Measurements from ENCODE around the gene RFPL3. TPM values are rescaled to one million over a fixed set of nuclear protein-coding genes. Genes with fewer than 3 reads are reported as not detected.

RFPL3 gene
- total and polyA plus RNA-seq, 2 of the 13 experiments (the other 11 are each of a cell fraction or from before 2014, with no cell fraction given): not detected

GRCh38 chr22:32310777-32311176 lies 46.9 kb upstream of the RFPL3 start:
- Histone ChIP-seq H3K4me2 (ENCODE audit: low read depth, low read length) (no peak overlapping the region), H3K4me3 (replicated peaks in 1 of 3; ENCODE audit: insufficient read depth in 1 of 3, low read depth in 2 of 3, low read length in 3 of 3) (no peak overlapping the region), H3K36me3 (replicated peaks in 1 of 2; ENCODE audit: control insufficient read depth in 1 of 2, insufficient read depth in 2 of 2, low read length in 2 of 2) (no peaks in the 10 kb centered on the region), H3K27me3 (ENCODE audit: control insufficient read depth in 1 of 2, insufficient read depth in 2 of 2, low read length in 2 of 2) (peaks cover 0 to 5% of the 10 kb centered on the region in 2 experiments; a peak in 1 of 5 replicates), H2AFZ (ENCODE audit: low read length) (no peak overlapping the region), H4K20me1 (ENCODE audit: insufficient read depth, low read length) (no peaks in the 10 kb centered on the region), H3K27ac (ENCODE audit: extremely low read length, insufficient read depth, low read length) (no peak overlapping the region), H3K9ac (ENCODE audit: insufficient read depth, low read depth, low read length) (no peak overlapping the region), H3K9me3 (ENCODE audit: low read length) (no peaks in the 10 kb centered on the region), H3K4me1 (ENCODE audit: insufficient read depth, low read length) (no peaks in the 10 kb centered on the region), H3K79me2 (ENCODE audit: insufficient read depth, low read length) (no peaks in the 10 kb centered on the region)
- no peak for DNase-seq (ENCODE audit: low spot score)
- POLR2A ChIA-PET: no interaction called here
- FAIRE-seq: no peak
- in situ Hi-C loops (cut with HindIII; ENCODE audit: extremely low pct_ligation_motif_present, low pct_unique_long_range_greater_than_20kb): no loop called here
- 2% methylated on average over 5 of the region's 5 CpGs for WGBS (ENCODE audit: low lambda C conversion rate)
- no peak for ATAC-seq
- intact Hi-C loops (cut with micrococcal nuclease; ENCODE audit: unreplicated experiment): no loop called here
- no TSS peak for BruUV-seq (replicated peaks)
- CTCF ChIA-PET (ENCODE audit: low intra/inter-chr PET ratio, low total read pairs): no interaction called here
- TF ChIP-seq ZSCAN21 (CRISPR knock-in tag; IDR thresholded peaks at IDR 0.05; ENCODE audit: borderline replicate concordance): no peak
- no peak for TF ChIP-seq NFIC (IDR thresholded peaks at IDR 0.05; ENCODE audit: low read length)
- peak; percentile 36; the same call in 1 of the 2 replicates for TF ChIP-seq FOSL2 (CRISPR knock-in tag; IDR thresholded peaks at IDR 0.05)

DNA sequence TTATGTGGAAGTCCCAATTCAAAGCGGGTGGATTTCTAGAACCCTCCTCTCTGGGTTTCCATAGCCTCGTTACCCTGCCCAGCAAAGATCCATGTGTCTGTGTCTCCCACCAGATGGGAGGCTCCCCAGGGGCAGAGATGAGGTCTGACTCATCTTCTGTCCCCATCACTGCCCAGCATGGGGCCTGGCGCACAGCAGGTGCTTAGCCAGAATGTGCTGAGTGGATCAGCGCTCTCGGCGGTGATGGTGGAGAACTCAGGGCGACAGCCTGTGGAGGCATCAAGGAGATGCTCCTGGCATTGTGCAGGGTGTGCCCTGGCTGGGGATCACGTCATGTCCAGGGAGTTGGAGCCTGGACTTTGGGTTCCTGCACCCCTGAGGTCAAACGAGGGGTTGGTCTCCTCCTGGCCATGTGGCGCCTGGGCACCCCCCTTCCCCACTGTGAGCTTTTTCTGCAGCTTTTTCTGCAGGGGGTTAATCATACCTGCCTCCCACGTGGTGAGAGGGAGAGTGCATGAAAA lies 46.1 kb upstream of the RFPL3 start:
- Histone ChIP-seq H2AFZ (ENCODE audit: low read length) (no peak overlapping the region), H3K9me3 (ENCODE audit: low read length) (no peaks in the 10 kb centered on the region), H4K20me1 (ENCODE audit: insufficient read depth, low read length) (no peaks in the 10 kb centered on the region), H3K4me1 (ENCODE audit: insufficient read depth, low read length) (no peaks in the 10 kb centered on the region), H3K79me2 (ENCODE audit: insufficient read depth, low read length) (no peaks in the 10 kb centered on the region), H3K4me3 (replicated peaks in 1 of 3; ENCODE audit: insufficient read depth in 1 of 3, low read depth in 2 of 3, low read length in 3 of 3) (no peak overlapping the region), H3K36me3 (replicated peaks in 1 of 2; ENCODE audit: control insufficient read depth in 1 of 2, insufficient read depth in 2 of 2, low read length in 2 of 2) (no peaks in the 10 kb centered on the region), H3K27ac (ENCODE audit: extremely low read length, insufficient read depth, low read length) (no peak overlapping the region), H3K4me2 (ENCODE audit: low read depth, low read length) (no peak overlapping the region), H3K27me3 (ENCODE audit: control insufficient read depth in 1 of 2, insufficient read depth in 2 of 2, low read length in 2 of 2) (peaks cover 0 to 5% of the 10 kb centered on the region in 2 experiments; a peak in 1 of 5 replicates), H3K9ac (ENCODE audit: insufficient read depth, low read depth, low read length) (no peak overlapping the region)
- ATAC-seq (no peak; the same call in 2 of the 3 replicates), DNase-seq (ENCODE audit: low spot score) (no peak), FAIRE-seq (no peak)
- TF ChIP-seq, protein P1, sequence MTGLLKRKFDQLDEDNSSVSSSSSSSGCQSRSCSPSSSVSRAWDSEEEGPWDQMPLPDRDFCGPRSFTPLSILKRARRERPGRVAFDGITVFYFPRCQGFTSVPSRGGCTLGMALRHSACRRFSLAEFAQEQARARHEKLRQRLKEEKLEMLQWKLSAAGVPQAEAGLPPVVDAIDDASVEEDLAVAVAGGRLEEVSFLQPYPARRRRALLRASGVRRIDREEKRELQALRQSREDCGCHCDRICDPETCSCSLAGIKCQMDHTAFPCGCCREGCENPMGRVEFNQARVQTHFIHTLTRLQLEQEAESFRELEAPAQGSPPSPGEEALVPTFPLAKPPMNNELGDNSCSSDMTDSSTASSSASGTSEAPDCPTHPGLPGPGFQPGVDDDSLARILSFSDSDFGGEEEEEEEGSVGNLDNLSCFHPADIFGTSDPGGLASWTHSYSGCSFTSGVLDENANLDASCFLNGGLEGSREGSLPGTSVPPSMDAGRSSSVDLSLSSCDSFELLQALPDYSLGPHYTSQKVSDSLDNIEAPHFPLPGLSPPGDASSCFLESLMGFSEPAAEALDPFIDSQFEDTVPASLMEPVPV (CRISPR knock-in tag; IDR thresholded peaks at IDR 0.05): no peak
- ChIA-PET POLR2A (no interaction called here), CTCF (ENCODE audit: low intra/inter-chr PET ratio, low total read pairs) (no interaction called here)
- intact Hi-C loops (cut with micrococcal nuclease; ENCODE audit: unreplicated experiment) (no loop called here), in situ Hi-C loops (cut with HindIII; ENCODE audit: extremely low pct_ligation_motif_present, low pct_unique_long_range_greater_than_20kb) (no loop called here)
- WGBS (ENCODE audit: low lambda C conversion rate): 11% methylated on average over 6 of the region's 11 CpGs
- BruUV-seq (replicated peaks): no TSS peak

Data from HepG2 (cell line).